HCEC 1CT (cell line): Measurements from ENCODE around the gene TRAPPC10.

Experiments used
- DNase-seq: peaks from one replicate; pipeline ENCODE4 v3.0.0-alpha.2; 2017

TRAPPC10 gene

DNA sequence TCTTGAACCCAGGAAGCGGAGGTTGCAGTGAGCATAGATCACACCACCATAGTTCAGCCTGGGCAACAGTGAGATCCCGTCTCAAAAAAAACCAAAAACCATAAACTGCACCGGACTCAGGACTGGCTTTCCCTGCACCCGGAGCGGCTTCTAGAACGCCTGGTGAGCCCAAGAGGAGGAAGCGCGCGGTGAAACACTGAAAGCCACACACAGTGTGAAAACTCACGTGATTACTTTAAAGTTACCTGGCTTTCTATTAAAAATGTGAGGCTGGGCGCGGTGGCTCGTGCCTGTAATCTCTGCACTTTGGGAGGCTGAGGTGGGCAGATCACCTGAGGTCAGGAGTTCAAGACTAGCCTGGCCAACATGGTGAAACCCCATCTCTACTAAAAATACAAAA lies 7.0 kb upstream of the TRAPPC10 start:
- DNase-seq = no peak

GRCh38 chr21:44005593-44005992 lies 6.5 kb upstream of the TRAPPC10 start:
- no peak for DNase-seq

DNA sequence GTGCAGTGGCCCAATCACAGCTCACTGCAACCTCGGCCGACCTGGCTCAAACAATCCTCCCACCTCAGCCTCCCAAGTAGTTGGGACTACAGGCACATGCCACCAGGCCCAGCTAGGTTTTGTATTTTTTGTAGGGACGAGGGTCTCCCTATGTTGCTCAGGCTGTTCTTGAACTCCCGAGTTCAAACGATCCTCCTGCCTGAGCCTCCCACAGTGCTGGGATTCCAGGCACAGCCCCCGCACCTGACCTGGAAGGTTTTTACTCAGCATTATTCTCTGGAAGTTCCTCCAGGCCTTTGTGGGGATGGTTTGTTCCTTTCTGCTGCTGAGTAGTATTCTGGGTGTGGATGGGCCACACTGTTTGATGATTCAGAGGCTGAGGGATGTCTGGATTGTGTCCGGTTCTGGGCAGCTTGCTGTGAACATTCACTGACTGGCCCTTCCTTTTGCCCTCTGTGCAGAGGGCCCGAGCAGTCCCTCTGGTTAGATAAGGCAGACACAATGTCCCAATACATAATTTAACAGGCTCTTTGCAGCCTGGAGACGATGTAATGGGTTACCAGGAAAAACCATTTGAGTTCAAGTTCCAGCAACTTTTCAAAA lies 6.0 kb upstream of the TRAPPC10 start:
- peak; percentile 87 for DNase-seq

DNA sequence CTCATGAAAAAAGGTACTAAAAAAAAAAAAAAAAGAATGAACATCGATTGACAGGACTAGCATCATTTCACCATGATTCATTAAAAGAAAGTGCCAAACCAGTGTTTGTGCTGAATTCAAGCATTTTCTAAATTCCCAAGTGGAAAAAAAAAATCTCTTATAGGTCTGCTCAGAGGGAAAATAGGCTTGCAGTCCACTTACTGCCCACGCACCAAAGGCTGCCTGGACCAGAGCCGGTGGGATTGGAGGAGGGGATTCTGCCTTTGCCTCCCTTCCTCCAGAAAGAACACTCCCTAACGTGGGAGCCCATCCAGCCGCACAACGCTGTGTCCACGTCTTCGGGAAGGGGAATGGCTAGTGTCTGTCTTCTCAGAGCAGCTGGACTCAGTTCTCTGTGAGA lies 5.5 kb upstream of the TRAPPC10 start:
- DNase-seq = no peak

DNA sequence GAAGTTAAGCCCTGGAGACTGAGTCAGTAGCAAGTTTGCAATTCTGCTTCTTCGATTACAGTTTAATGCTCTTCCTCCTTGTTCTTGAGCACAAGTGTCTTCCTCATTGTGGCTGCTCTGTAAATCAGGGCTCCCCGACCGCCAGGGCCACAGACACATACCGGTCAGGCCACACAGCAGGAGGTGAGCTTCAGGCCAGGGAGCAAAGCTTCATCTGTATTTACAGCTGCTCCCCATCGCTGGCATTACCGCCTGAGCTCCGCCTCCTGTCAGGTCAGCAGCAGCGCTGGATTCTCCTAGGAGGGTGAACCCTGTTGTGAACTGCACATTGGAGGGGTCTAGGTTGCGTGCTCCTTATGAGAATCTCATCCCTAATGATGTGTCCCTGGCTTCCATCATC lies 1.7 kb upstream of the TRAPPC10 start:
- DNase-seq = no peak

DNA sequence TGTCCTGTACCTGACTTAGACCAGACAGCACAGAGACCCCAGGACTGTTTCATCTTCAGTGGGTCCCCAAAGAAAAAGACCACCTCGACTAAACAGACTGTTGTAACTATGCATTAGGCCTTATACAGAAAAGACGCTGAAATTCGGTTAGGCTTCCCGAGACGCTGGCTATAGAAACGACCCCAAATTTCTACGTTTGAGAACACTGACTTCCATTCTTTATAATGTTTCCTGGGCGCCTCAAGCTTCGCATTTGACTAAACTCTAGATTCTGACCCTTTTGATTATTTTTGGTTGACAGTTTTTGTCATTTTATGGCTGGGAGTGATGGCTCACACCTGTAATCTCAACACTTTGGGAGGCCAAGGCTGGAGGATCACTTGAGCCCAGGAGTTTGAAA lies 986 bp upstream of the TRAPPC10 start:
- no peak for DNase-seq

- peak; percentile 24 for DNase-seq
Measured at GRCh38 chr21:44012474-44013379, 618 bp downstream of the TRAPPC10 start.

DNA sequence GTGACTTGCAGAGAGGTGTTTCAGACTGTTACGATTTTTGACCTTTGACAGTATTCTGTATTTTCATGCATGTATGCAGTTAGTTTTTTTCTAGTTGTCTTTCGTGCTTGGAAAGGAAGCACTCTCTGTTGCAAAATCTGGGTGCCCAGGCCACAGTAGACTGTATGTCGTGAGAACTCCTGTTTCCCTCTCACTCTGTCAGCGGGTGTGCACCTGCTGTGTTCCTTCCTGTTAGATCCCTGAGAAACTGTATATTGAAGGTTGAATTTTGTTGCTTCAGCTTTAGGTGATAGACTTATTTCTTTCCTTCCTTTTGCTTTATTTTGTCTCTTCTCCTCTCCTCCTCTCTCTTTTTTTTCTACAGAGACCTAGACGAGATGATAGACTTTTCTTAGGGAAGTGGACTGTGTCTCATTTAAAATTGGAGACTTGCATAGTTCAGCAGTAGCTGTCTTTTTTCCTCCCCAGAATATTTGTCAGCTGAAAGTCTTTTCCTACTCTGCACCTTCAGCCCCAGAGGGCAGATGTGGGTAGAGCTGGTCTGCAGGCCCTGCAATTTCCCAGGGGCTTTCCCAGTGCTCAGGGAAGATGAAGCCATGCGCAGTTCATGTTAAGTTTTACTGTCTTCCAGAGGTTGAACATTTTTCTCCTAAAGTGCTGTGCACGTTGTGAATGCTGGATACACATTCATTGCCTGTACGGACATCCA lies 1.4 kb downstream of the TRAPPC10 start:
- DNase-seq = peak; percentile 1

- no peak for DNase-seq
Measured at GRCh38 chr21:44017601-44018000, 5.5 kb downstream of the TRAPPC10 start.

DNA sequence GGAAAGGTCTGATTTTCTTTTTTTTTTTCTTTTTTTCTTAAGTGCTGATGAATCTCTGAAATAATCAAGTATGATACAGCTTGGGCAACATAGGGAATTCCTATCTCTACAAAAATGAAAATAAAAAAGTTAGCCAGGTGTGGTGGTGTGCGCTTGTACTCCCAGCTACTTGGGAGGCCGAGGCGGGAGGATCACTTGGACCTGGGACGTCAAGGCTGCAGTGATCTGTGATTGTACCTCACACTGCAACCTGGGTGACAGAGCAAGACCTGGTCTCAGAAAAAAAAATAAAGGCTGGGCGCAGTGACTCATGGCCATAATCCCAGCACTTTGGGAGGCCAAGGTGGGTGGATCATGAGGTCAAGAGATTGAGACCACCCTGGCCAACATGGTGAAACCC lies 6.0 kb downstream of the TRAPPC10 start:
- no peak for DNase-seq

DNA sequence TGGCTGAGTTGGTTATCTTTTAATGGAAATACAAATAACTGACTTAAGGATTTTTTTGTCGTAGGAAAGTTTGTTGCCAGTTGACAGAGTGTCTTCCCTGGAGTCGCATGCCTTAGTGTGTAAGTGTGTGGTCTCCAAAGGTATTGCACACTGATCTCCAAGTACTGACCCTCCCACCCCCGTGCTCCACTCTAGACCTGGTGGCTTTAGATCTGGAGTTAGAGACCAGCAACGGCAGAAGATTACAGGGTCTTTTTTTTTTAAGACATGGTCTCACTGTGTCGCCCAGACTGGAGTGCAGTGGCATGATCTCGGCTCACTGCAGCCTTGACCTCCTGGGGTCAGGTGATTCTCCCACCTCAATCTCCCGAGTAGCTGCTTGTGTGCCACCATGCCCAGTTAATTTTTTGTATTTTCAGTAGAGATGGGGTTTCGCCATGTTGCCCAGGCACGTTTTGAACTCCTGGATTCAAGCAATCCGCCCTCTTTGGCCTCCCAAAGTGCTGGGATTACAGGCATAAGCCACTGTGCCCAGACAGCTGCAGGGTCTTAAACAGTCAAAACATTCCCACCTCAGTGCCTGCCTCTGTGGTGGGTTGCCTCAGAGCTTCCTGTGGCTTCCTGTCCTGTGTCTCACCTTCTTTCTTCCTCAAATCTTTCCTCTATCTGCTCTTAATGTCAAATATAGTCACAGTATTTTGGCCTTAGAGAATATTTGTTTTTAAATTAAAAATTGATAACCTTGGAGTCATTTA lies 6.9 kb downstream of the TRAPPC10 start:
- no peak for DNase-seq

DNA sequence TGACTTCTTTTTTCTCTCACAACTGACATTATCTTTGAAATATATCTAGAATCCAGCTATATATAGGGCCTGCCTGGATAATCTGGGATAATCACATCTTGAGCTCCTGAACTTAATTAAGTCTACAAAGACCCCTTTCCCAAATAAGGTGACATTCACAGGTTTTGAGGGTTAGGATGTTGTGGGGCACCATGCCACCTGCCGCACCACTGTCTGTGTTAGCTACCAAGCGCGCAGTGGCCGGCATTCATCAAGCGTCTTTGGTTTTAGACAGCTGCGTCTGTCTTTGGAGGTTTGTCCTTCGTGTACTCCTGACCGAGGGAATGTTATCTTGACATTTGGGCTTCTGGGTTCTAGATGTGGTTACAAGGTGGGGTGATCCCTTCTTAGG lies 7.5 kb downstream of the TRAPPC10 start:
- no peak for DNase-seq

GRCh38 chr21:44020551-44020950 lies 8.4 kb downstream of the TRAPPC10 start:
- no peak for DNase-seq

DNA sequence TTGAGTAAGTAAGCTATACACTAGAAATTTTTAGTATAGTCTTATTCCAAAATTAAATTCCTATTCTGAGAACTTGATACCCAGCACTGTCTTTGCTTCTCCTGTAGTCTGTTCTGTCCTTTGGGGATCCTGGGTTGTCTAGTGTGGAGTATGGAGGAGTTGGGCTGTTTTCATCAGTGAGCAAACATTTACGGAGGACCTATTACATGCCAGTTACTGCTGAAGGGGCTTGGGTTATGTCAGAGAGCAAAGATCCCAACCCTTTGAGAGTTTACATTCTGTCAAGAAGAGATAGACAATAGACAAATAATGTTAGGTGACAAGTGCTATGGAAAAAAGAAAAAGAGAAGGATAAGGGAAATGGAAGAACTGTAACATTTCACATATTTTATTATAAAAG lies 9.0 kb downstream of the TRAPPC10 start:
- no peak for DNase-seq

- DNase-seq = no peak
Measured at GRCh38 chr21:44024257-44024656, 12.1 kb downstream of the TRAPPC10 start.

- DNase-seq = no peak
Measured at GRCh38 chr21:44024887-44025353, 12.8 kb downstream of the TRAPPC10 start.

- no peak for DNase-seq
Measured at GRCh38 chr21:44027607-44028286, 15.6 kb downstream of the TRAPPC10 start.

DNA sequence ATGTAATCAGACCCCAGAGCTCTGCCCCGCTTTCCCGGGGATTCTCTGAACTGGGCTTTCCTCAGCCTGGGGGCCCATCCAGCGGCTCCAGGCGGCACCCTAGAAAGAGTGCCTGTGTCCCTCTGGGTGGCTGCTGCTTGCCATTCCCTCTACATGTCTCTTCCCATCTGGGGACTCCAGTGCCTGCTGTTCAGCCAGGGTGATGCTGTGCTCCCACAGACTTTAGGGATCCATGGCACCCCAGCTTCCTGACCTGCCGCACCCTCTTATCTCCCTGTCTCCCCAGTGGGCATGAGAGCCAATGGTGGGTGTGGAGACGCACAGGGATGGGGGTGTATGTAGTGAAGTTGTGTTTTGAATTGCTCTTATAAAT lies 16.2 kb downstream of the TRAPPC10 start:
- no peak for DNase-seq

- DNase-seq = no peak
Measured at GRCh38 chr21:44029460-44030087, 17.5 kb downstream of the TRAPPC10 start.

DNA sequence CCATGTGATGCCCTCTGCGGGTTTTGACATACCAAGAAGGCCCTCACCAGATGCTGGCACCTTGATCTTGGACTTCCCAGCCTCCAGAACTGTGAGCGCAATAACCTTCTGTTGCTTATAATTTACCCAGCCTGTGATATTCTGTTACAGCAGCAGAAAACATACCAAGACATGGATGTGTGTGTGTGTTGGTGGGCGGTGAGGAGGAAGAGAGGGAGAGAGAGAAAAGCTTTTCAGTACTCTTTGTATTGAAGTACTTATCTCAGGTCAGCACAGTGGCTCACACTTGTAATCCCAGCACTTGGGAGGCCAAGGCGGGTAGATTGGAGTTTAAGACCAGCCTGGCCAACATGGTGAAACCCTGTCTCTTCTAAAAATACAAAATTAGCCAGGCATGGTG lies 23.1 kb downstream of the TRAPPC10 start:
- DNase-seq = no peak

- no peak for DNase-seq
Measured at GRCh38 chr21:44038063-44038462, 26.0 kb downstream of the TRAPPC10 start.

DNA sequence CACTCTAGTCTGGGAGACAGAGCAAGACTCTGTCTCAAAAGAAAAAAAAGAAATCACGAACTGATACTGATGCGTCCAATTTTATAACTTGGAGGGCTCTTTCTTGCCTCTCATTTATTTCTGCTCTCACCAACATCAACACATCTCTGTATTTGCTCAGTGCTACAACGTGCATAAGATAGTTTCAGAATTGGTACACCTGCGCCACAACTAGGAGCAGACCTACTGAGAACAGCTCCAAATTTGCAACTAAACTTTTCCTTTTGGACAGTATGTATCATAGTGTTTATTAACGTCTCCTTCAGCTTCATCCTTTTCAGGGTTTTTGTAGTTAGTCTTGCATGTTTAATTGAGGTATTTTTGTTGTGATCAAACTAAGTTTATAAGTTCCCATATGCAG lies 27.7 kb downstream of the TRAPPC10 start:
- no peak for DNase-seq
